Measurements from ENCODE around the gene RPUSD1. TPM values are rescaled to one million over a fixed set of nuclear protein-coding genes. Genes with fewer than 3 reads are reported as not detected.
"Not testable (repeated sequence)": the region's sequence is repeated elsewhere in the genome, so short reads cannot be mapped to it uniquely, and the experiment has no call there.

Gene RPUSD1
- total RNA-seq, 1 donor from 2014 or later, result 5.5 TPM

DNA sequence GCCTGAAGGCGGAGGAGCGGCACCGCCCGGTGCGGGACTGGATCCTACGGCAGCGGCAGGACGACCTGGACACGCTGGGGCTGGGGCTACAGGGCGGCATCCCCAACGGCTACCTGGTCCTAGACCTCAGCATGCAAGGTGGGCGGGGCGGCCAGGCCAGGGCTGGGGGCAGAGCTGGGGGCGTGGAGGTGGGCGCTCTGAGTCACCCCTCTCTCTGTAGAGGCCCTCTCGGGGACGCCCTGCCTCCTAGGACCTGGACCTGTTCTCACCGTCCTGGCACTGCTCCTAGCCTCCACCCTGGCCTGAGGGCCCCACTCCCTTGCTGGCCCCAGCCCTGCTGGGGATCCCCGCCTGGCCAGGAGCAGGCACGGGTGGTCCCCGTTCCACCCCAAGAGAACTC, 19.8 kb downstream of the RPUSD1 start:
- DNase-seq (ENCODE audit: low spot score), result no peak

DNA sequence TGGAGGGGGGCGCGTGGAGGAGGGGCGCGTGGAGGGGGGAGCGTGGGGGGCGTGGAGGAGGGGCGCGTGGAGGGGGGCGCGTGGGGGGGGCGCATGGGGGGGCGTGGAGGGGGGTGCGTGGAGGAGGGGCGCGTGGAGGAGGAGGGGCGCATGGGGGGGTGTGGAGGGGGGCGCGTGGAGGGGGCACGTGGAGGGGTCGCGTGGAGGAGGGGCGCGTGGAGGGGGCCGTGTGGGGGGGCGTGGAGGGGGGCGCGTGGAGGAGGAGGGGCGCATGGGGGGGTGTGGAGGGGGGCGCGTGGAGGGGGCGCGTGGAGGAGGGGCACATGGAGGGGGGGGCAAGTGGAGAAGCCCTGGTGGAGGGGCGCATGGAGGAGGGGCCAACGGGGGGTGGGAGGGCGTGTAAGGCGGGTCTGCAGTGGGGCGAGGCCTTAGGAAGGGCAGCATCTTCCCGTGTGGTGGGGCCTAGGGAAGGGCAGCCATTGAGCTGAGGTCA, 20.4 kb downstream of the RPUSD1 start:
- no peak for DNase-seq (ENCODE audit: low spot score)

DNA sequence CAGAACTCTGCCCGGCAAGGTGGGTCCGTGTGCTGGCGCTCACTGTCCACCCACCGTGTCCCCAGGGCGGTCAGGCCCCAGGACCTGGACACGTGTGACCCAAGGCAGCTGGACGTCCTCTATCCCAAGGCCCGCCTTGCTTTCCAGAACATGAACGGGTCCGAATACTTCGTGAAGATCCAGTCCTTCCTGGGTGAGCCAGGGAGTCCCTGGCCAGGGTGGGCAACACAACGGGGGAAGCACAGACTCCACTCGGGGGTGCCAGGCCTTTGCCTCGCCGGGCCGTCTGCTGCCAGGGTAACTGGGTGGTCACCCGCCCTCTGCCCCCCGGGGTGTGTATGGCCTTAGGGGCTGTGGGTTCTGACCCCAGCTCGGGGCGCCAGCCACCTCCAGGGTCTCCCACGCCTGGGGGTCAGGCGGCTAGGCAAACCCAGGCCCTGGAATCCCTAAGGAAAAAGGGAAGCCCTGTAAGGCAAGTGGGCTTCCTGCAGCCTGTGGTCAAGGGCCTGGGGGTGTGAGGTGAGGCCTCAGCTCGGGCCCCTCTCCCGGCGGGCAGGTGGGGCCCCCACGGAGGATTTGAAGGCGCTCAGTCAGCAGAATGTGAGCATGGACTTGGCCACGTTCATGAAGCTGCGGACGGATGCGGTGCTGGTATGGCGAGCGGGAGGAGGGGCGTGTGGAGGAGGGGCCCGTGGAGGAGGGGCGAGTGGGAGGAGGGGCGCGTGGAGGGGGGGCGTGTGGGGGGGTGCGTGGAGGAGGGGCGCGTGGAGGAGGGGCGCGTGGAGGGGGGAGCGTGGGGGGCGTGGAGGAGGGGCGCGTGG, 21.2 kb downstream of the RPUSD1 start:
- no peak for DNase-seq (ENCODE audit: low spot score)

DNA sequence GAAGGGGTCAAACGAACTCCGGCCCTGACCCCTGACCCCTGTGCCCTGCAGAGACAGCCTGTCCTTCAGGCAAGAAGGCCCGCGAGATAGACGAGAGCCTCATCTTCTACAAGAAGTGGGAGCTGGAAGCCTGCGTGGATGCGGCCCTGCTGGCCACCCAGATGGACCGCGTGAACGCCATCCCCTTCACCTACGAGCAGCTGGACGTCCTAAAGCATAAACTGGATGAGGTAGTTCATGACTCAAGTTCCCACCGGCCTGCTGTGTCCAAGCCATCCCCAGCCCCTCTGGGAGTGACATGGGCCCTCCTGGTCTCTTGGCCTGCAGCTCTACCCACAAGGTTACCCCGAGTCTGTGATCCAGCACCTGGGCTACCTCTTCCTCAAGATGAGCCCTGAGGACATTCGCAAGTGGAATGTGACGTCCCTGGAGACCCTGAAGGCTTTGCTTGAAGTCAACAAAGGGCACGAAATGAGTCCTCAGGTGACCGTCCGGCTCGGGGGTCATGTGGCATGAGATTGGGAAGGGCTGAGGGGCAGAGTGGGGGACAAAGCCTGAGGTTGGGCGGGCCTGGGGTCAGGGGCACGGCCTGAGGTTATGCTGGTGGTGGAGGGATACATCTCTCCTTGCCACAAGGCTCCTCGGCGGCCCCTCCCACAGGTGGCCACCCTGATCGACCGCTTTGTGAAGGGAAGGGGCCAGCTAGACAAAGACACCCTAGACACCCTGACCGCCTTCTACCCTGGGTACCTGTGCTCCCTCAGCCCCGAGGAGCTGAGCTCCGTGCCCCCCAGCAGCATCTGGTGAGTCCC, 22.0 kb downstream of the RPUSD1 start:
- DNase-seq (ENCODE audit: low spot score), result no peak

DNA sequence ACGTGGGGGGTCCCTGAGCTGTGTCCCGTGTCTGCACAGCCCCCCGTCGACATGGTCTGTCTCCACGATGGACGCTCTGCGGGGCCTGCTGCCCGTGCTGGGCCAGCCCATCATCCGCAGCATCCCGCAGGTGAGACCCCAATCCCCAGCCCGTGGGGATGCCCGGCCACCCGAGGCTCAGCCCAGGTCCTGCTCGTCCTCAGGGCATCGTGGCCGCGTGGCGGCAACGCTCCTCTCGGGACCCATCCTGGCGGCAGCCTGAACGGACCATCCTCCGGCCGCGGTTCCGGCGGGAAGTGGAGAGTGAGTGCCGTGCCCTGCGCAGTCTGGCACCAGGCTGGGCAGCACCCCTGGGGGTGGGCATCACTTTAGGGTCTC, 22.7 kb downstream of the RPUSD1 start:
- no peak for DNase-seq (ENCODE audit: low spot score)

DNA sequence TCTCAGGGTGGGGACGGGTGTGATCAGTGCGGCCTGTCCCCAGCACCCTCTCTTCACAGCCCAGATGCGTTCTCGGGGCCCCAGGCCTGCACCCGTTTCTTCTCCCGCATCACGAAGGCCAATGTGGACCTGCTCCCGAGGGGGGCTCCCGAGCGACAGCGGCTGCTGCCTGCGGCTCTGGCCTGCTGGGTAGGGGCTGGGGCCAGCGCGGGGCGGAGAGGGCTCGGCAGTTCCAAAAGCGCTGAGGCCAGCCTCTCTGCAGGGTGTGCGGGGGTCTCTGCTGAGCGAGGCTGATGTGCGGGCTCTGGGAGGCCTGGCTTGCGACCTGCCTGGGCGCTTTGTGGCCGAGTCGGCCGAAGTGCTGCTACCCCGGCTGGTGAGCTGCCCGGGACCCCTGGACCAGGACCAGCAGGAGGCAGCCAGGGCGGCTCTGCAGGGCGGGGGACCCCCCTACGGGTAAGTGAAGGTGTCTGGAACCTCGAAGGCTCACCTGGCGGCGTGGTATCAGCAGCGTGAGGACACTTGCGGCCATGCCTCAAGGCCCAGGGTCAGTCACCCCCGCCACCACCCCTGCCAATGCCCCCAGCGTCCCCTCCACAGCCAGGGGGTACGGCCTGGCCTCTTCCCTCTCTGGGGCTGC, 23.2 kb downstream of the RPUSD1 start:
- DNase-seq (ENCODE audit: low spot score), result no peak

DNA sequence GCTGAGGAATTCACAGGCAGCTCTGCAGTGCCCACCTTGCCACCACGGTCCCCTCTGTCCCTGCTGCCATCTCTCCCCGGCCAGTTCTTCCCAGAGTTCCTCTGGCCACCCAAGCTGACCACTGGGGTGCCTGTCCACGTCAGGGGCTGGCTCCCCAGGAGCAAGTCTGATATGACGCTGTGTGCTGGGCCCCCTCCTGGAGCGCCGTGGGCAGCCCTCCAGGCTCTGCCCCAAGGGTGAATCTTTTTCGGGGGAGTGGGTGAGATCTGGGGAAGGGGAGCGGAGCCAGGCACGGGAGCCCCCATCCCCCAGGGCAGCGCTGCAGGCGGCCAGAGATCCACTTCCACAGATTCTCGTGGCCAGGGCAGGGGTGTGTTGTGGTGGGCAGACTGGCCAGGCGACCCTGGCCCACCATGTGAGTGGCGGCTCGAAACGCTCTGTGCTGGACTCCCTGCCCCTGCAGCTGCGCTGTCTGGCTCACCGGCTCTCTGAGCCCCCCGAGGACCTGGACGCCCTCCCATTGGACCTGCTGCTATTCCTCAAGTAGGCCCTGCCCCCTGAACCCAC, 23.9 kb downstream of the RPUSD1 start:
- no peak for DNase-seq (ENCODE audit: low spot score)

DNA sequence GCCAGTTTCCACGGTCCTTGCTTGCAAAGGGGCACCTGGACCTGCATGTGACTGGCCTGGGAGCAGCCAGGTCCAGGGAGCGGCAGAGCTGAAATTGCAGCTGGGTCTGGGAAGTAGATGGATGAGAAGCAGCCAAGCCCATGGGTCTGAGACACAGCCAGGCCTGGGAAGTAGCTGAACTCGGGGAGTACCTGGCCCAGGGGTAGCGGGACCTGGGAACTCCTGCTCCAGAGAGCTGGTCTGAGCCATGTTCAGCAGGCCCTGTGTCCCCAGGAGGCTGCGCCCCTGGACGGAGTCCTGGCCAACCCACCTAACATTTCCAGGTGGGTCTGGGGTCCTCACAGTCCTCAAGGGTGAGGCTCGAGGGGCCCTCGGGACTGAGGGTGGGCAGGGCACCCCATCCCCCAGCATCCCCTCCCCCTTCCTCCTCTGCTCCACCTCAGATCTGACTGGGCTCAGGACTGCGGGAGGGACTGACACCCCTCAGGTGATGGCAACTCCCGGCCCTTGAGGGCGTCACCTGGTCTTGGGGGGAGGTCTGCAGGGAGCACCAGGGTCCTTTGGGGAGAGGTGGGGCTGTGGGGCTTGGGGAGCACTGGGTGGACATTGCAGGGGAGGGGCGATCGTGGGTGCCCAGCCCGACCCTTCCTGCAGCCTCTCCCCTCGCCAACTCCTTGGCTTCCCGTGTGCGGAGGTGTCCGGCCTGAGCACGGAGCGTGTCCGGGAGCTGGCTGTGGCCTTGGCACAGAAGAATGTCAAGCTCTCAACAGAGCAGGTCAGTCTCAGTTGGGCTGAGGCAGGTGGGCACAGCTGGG, 24.6 kb downstream of the RPUSD1 start:
- no peak for DNase-seq (ENCODE audit: low spot score)

DNA sequence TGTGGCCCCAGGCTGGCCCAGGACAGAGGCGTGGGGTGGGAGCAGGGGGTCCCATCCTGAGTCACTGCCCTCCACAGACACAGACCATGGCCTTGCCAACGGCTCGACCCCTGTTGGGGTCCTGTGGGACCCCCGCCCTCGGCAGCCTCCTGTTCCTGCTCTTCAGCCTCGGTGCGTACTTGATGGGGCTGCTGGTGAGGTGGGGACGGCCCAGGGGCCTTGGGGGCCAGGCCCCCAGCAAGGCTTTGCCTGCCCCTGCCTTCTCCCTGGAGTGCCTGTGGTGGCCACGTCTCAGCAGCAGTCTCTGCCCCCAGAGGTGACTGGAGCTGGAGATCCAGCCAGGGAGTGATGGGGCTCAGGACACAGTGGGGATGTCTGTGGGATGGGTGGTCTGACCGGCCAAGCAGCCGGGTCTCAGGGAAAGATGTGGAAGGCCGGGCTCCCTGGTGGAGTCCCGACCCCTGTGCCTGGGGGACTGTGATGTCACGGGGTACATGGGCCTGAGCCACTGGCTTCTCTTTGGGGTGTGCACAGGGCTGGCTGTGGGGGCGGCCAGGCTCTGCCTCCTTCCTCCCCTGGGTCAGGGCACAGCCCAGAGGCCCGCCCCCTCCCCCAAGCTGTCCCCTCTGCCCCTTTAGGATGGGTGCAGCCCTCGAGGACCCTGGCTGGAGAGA, 25.4 kb downstream of the RPUSD1 start:
- no peak for DNase-seq (ENCODE audit: low spot score)

DNA sequence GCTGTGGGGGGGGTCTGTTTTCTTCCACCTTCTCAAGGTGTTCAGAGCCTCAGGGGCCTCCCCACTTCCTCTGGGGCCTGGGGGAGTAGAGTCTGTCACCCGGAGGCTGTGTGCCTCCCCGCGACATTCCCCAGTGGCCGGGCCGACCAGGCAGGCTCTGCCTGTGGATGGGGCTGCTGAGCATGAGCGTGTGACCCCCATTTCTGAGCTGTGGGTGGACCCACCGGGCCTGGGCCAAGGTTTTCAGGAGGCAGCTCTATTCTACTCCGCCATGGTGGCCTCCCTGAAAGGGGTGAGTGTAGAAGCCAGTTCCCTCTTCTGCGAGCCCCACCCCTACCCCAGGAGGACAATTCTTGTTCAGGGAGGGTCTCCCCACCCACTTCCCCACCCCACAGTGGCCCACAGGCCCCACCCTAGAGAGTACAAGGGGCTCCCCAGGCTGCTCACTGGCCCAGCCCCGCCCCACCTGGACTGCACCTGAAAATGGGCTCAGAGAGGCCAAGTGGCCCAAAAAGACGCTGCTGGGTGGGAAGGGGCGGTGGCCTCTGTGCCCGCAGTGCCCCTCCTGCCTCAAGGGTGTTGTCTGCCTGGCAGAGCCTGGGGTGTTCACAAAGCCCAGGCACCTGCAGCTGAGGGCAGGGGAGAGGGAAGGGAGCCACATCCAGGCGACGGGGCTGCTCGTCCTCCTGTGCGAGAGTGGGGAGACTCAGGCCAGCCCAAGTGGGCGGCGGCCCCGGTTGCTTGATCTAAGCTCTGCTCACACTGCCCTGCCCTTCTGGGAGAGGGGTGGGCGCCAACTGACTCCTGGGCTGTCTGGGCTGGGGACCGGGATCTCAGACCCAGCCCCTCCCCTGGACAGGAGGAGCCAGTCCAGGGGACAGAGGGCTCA, 26.3 kb downstream of the RPUSD1 start:
- DNase-seq (ENCODE audit: low spot score), result no peak

DNA sequence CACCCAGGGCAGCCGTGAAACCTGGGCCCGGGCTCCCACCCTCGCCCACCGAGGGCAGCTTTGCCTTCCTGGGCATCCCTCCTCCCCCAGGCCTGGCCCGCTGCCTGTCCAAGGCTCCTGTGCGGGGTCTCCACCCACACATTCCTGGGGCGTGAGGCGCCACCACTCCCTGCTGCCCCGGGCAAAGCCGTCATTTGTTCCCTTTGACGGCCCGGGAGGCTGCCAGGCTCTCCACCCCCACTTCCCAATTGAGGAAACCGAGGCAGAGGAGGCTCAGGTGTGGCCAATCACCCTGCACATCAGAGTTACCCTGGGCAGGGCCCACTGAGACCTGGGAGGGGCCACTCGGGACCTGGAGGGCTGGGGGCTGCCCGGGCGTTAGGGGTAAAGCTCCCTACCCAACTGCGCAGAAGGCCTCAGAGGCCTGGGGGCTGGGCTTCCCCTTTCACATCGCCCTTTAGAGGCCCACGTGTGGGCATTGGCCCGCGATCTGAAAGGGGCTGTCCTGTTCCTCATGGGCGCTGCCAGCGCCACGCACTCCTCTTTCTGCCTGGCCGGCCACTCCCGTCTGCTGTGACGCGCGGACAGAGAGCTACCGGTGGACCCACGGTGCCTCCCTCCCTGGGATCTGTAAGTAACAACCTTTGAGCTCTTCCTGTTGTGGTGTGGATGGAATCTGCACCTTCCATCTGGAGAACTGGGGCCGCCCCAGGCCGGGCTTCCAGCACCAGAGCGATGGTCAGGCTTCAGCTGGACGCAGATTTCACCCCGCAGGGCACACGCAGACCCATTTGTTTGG, 27.4 kb downstream of the RPUSD1 start, which contains the start of gene MSLN:
TSS of gene MSLN (plus strand) at position 190 of the 799 bp plus-strand sequence. CDS start 1,947 bp downstream, outside the sequence.
- DNase-seq (ENCODE audit: low spot score), result no peak

DNA sequence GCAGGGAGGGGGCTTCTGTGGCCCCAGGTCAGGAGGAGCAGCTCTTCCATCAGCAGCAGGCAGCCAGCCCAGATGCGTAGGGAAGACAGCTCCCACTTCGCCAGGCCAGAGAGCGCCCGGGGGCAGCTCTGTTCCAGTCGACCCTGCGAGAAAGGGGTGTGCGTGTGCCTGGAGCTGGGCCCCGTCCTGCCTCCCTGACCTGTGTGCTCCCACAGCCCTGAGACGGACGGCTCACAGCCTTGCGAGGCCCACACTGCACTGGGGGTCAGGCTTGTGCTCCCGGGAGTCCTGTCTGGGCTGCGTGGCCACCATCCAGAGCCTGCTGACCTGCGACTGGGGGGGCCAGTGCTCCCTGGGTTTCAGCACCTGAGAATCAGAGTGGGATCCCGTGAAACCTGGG, 28.1 kb downstream of the RPUSD1 start:
- DNase-seq (ENCODE audit: low spot score), result no peak

DNA sequence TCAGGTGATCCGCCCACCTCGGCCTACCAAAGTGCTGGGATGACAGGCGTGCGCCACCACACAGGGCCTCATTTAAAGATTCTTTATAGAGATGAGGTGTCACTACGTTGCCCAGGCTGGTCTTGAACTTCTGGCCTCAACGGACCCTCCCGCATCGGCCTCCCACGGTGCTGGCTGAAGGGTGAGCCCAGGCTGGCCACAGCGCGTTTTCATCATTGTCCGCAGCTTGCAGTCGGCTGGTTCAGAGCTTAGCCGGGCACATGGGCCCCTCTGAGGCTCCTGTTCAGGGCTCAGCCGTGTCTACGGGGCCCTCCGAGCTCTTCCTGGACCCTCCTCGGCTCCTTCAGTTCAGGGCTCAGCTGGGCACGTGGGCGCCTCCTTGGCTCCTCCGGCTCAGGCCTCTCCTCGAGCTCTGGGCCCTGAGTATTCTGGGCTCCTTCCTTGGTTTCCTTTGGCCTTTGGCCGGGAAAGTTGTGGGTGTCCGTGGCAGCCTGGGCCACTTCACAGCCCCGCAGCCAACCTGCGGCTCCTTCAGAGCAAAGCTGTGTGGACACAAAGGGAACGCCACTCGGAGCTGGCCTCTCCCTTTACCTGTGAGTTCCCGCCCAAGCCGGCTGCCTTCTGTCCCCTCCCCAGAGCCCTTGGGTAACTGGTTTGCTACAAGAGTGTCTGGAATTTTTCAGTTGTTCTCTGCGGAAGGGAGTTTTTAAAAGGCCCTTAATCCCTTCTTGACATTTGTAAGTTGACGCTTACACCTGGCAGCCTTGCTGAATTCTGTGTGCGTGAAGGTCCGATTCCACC, 28.9 kb downstream of the RPUSD1 start:
- DNase-seq (ENCODE audit: low spot score), result peak; percentile 58

DNA sequence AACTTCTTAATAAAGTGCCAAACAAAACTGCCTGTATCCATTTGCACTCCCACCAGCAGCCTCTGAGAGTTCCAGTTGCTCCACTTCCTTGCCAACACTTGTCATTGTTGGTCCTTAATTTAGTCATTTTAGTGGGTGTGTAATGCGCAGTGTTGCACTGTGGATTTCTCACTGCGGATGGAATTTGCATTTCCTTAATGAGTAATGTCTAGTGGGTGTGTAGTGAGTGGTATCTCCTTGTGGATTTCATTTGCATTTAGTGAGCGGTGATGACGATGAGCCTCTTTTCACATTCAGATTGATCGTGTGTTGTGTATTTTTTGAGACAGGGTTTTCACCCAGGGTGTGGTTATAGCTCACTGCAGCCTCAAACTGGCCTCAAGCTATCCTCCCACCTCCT, 31.8 kb downstream of the RPUSD1 start:
- no peak for DNase-seq (ENCODE audit: low spot score)

DNA sequence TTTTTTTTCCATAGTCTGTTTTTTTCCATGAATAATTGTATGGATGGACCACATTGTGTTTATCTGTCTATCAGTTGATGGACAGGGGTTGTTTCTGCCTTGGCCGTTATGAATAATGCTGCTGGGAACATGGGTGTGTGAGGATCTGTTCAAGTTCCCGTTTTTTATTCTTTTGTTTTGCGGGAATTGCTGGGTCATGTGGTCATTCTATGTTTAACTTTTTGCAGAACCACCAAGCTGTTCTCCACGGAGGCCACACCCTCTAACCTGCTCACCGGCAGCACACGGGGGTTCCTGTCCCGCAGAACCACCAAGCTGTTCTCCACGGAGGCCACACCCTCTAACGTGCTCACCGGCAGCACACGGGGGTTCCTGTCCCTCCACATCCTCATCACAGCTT, 33.5 kb downstream of the RPUSD1 start:
- no peak for DNase-seq (ENCODE audit: low spot score)

DNA sequence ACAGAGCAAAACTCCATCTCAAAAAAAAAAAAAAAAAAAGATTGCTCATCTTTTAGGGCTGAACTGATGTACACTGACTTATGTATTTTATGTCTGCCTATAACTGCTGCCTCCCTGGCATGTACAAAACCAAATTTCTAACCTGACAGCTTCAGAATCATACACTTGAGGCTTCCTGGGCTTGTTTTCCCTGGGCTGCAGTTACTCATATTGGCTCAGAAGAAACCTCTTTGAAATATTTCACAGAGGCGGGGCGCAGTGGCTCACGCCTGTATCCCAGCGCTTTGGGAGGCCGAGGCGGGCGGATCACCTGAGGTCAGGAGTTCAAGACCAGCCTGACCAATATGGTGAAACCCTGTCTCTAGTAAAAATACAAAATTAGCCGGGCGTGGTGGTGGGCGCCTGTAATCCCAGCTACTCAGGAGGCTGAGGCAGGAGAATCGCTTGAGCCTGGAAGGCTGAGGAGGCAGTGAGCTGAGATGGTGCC, 34.0 kb downstream of the RPUSD1 start:
- DNase-seq (ENCODE audit: low spot score), result not testable (repeated sequence)

DNA sequence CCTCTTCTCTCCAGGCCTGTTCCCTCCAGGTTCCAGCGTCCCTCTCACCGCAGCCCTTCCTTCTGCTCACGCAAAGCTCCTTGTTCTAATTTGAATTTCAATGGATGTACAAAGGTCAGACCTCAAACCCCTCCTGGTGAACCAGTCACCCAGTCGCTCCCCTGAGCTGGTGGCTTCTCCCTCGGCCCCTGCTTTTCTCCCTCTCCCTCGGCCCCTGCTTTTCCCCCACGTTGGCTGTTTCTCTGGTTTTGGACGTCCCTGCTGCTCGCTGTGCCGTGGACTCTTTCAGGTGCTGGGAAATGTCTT, 36.2 kb downstream of the RPUSD1 start:
- DNase-seq (ENCODE audit: low spot score), result no peak

Data from umbilical cord (tissue), 2 donors.